Activated T-cell treated with anti-CD3 and anti-CD28 coated beads for 1 hour (primary cell): ENCODE results near the gene CACNA2D3.

Experiments
- DNase-seq: peaks from one replicate; pipeline ENCODE4 v3.0.0-alpha.2; 2020; ENCODE audit warnings: low read depth

Gene CACNA2D3

DNA sequence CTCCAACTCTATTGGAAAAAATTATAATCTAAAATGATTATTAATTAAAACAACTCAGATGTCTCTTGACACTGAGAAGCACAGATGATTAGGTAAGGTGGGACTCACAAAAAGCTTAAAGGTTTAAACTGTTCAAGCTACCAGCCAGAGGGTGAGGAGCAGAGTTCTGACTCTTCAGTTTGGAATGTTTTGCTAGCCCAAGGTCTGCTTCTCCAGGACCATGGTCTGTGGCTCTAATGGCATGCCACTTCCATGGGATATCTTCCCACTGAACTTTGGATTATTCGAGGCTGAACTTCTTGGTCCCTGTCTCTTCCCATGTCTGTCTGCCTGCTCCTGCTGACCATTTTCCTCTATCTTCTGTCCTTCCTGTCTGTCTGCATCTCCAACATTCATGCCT is 49.2 kb downstream of the CACNA2D3 start:
- no peak for DNase-seq

DNA sequence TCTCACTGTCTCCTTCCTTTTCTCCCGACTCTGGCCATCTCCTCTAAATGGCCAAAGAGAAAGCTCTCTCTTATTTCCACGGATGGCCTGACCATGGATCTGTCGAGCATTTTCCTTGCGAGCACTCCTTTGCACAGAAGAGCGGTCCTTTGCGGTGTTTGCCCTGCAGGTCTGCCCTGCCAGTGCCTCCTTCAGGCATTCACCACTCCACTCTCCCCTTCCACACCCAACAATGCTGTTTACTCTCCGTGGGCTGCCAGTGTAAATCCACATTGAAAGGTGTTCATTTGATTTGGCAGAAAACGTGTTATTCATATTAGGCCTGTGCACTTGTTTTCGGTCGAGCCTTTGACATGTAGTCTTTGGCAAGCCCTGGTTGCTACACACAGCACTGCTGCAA is 49.6 kb downstream of the CACNA2D3 start:
- DNase-seq = no peak

DNA sequence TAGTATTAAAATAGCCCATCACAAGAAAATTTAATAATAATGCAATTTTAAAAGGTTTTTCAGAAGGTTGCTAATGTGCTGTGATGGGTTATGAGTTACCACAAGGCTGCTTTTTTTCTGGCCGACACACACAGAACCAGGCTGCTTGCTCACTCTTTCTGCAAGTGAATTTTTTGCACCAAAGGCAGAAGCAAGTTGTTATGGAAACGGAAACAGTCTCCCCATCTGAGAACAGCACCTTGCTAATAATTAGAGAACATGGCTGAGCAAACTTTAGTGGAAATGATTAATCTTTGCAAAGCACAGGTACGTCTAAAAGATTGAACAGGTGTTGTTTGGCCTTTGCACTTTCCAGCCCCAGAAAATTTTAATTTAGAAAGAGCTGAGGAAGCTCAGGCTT is 51.0 kb downstream of the CACNA2D3 start:
- DNase-seq = no peak

- DNase-seq = no peak
Measured at GRCh38 chr3:54176106-54176505, 53.8 kb downstream of the CACNA2D3 start.

GRCh38 chr3:54177816-54178215 is 55.5 kb downstream of the CACNA2D3 start:
- no peak for DNase-seq

DNA sequence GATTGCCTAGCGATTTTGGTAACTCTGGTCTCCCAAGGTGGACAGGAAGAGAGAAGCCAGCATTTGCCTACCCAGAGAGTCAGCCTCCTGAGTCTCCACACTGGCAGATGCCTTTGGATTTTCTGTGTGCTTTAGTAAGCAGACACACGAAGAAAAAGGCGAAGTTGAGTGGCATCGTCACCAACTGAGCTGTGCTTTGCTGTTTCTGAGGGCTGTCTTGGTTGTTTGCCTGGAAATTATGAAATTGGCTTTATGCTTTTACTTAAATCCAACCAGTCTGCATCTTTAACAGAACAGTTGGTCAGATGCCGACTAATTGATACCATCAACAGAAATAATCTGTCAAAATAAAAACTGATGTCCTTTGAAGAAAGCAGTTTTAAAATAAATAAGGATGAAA is 56.0 kb downstream of the CACNA2D3 start:
- DNase-seq = no peak

- DNase-seq = no peak
Measured at GRCh38 chr3:54180921-54181320, 58.6 kb downstream of the CACNA2D3 start.

- no peak for DNase-seq
Measured at GRCh38 chr3:54182242-54182641, 59.9 kb downstream of the CACNA2D3 start.

- no peak for DNase-seq
Measured at GRCh38 chr3:54185740-54186139, 63.4 kb downstream of the CACNA2D3 start.

DNA sequence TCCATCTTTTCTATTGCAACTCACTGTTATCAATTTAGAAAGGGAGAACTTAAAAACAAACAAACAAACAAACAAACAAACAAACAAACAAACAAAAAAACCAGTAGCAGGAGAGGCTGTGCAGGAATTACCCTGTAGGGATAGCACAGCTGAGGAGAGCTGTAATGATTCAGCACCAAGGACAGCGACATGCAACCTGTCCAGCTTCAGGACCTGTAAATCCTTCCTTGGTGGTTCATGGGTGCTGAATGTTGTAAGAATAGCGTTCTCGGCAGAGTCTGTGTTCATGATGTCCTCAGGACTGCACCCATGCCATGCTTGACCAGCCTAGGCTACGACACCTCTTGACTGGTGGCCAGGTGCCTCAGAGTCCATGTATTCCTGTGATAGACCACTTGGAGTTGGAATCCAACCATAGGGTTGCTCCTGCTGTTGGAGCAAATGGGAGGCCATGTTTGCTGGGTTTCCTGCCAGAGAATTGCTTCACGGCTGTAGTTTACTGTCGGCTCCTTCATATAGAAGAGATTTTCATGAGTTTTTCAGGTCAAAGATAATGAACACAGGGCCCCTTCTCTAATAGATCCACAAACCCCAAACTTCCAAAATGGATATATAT is 65.9 kb downstream of the CACNA2D3 start:
- no peak for DNase-seq

DNA sequence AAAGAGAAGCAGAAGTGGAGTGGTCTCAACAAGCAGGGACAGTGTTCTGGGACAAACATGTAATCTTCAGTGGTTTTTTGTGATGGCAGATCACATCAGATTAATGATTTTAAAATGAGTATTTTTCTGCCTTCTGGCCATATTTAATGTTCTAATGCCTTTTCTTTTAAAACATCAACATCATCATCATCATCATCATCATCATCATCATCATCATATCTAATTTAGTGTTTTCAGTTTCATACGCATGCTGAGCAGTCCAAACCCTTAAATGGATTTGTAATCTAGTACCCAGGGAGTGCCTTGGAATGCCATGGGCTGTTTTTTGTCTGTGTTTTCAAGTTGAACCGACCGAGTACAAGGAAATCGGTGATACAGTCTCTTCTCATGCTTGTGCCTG is 68.9 kb downstream of the CACNA2D3 start:
- DNase-seq = no peak

- no peak for DNase-seq
Measured at GRCh38 chr3:54192026-54192425, 69.7 kb downstream of the CACNA2D3 start.

GRCh38 chr3:54193093-54193492 is 70.7 kb downstream of the CACNA2D3 start:
- no peak for DNase-seq

- DNase-seq = no peak
Measured at GRCh38 chr3:54196360-54196991, 74.1 kb downstream of the CACNA2D3 start.

GRCh38 chr3:54197509-54197908 is 75.2 kb downstream of the CACNA2D3 start:
- DNase-seq = no peak

- DNase-seq = no peak
Measured at GRCh38 chr3:54198556-54198955, 76.2 kb downstream of the CACNA2D3 start.

- no peak for DNase-seq
Measured at GRCh38 chr3:54202054-54202453, 79.7 kb downstream of the CACNA2D3 start.

- no peak for DNase-seq
Measured at GRCh38 chr3:54202651-54203248, 80.4 kb downstream of the CACNA2D3 start.

- DNase-seq = no peak
Measured at GRCh38 chr3:54206874-54207273, 84.5 kb downstream of the CACNA2D3 start.

DNA sequence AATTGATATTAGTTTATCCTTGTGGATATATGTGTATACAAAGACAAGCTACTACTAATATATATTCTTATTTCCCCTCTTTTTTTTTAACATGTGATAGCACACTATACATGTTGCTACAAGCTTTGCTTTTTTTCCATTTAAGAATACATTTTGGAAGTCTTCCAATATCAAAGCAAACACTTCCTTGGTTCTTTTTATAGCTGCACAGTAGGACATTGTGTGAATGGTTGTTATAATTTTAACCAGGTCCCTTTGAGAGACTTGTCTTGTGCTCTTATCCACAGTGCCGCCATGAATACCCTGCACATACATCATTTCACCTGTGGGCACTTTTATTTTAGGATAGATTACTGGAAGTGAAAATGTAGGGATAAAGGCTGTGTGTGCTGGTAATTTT is 88.7 kb downstream of the CACNA2D3 start:
- no peak for DNase-seq

DNA sequence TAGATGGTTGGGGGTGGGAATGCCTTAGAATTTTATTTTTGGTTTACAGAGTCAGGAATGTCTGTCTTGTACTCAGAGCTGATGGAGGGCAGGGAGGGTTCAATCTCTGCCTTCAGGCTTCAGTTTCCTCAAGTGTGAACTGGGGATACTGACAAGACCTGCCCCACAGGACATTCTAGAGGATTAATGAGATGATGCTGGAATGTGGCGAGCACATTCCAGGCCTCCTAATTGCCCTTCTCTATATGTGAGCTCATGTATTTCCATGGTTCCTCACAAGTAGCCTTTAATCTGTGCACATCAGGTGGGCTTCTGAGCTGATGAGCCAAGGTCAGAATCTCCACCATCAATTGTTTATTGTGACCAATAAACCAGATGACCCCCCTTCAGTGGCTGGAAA is 90.4 kb downstream of the CACNA2D3 start:
- DNase-seq = no peak

GRCh38 chr3:54213907-54214306 is 91.6 kb downstream of the CACNA2D3 start:
- DNase-seq = no peak

DNA sequence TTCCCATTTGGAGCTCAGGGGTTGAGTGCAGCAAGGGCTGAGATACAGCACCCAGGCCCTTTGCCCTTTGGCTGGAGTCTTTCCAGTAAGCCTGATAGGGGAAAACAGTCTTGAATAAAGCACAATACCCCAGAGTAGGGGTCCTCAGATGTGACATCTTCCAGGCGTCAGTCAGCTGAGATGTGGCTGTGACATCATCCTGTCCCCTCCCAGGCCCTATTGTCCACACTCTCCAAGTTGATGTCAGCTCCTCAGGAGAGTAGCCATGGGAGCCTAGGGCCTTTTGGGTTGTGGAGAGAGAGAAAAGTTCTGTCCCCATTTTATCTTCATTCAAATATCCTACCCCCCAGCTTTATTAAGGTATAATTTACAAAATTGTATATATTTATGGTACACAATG is 92.5 kb downstream of the CACNA2D3 start:
- no peak for DNase-seq

- DNase-seq = no peak
Measured at GRCh38 chr3:54215521-54215920, 93.2 kb downstream of the CACNA2D3 start.
